ENCODE data around the gene ALCAM.
"Not testable (repeated sequence)": the region's sequence is repeated elsewhere in the genome, so short reads cannot be mapped to it uniquely, and the experiment has no call there.

The ALCAM gene

DNA sequence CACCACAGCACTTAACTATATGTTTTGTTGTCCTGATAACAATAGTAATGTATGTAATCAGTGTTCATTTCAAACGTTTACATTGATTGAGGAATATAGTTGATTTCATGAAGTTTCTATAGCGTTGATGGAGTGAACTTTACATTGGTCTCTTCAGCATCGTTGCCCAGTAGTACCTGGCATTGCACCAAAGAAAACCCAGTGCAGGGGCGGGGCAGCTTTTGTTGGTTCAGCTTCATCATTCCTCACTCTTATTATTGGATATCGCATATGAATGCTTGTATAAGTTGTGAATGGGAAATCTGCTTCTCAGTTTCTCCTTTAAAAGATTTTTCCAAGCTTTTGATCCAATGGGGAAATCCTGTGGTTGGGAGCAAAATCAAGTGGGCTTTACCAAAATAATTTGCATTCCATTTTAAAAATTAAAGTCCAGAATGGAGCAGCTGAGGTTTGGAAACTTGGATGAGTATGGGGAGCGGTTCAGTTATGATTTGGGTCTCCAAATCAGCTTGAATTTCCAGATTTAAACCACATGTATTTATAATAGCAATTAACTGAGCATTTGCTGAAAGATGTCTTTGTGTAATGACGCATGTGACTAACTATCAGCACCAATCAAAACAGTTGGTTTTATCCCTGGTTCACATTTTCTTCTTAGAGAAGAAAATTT, 213.7 kb downstream of the ALCAM start:
- no peak for DNase-seq

GRCh38 chr3:105582015-105582414, 215.3 kb downstream of the ALCAM start:
- no peak for DNase-seq

- DNase-seq: peak in 1 of 56 donors; percentile 16
Measured at GRCh38 chr3:105584003-105584790, 217.5 kb downstream of the ALCAM start.

- no peak for DNase-seq
Measured at GRCh38 chr3:105593315-105593714, 226.6 kb downstream of the ALCAM start.

DNA sequence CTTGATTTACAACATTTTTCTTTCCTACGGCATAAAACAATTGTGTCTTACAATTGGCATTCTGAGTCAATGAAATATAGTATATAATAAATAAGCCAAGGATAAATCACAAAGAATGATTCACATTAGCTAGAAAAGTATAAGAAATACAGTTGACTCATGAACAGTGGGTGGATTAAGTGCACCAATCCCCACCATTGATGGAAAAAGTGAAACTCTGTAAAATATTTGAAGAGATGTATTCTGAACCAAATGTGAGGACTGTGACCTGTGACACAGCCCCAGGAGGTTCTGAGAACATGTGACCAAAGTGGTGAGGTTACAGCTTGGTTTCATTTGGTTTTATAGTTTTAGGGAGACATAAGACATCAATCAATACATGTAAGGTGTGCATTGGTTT, 227.5 kb downstream of the ALCAM start:
- DNase-seq: no peak

GRCh38 chr3:105598042-105598796, 231.5 kb downstream of the ALCAM start:
- no peak for DNase-seq

DNA sequence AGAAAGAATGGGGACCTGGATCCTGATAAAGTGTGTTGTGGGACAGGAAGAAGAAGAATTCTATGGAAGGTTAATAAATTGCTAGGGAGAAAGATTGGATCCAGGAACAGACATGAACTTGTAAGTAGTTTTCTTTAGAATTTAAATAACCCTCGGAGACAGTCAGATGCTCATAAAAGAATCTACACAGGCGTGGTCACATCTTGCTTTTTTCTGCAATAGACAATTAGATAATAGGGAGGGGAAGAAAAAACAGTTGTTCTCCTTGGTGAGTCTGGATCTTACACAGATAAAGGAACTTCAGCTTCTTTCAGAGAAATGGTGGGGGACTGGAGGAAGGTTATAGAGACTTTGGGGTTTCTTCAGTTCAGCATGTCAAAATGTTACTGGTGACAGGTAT, 232.6 kb downstream of the ALCAM start:
- DNase-seq: no peak

GRCh38 chr3:105601756-105602155, 235.0 kb downstream of the ALCAM start:
- DNase-seq: not testable (repeated sequence)

GRCh38 chr3:105602286-105602685, 235.6 kb downstream of the ALCAM start:
- DNase-seq: not testable (repeated sequence)

DNA sequence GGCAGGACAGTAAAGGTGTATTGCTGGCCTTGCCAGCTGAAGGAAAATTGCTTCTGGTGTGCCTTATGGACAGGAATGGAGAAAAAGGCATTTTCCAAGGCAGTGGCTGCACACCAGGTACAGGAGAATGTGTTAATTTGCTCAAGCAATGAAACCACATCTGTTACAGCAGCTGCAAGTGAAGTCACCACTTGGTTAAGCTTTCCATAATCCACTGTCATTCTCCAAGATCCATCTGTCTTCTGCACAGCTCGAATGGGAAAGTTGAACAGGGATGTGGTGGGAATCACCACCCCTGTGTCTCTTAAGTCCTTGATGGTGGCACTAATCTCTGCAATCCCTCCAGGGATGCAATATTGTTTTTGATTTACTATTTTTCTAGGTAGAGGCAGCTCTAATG, 236.8 kb downstream of the ALCAM start:
- DNase-seq: not testable (repeated sequence)

GRCh38 chr3:105606016-105606415, 239.3 kb downstream of the ALCAM start:
- DNase-seq: no peak

- DNase-seq: no peak
Measured at GRCh38 chr3:105608623-105609022, 241.9 kb downstream of the ALCAM start.

DNA sequence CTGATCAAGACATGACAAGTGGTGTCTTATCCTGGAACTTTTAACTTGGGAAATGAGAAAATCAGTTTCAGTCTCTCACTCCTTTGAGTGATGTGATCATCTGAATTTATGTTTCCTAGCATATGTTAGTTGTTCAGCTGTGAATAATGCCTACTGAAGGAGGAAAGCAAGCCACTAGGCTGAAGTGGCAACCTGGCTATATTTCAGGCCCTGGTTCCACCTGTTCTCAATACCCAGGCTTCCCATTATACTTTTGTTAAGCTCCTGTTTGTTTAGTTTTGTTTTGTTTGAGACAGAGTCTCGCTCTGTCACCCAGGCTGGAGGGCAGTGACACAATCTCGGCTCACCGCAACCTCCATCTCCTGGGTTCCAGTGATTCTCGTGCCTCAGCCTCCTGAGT, 243.8 kb downstream of the ALCAM start:
- no peak for DNase-seq

GRCh38 chr3:105611304-105612192, 244.8 kb downstream of the ALCAM start:
- no peak for DNase-seq

GRCh38 chr3:105613120-105613519, 246.4 kb downstream of the ALCAM start:
- no peak for DNase-seq

- no peak for DNase-seq
Measured at GRCh38 chr3:105614288-105615030, 247.8 kb downstream of the ALCAM start.

- no peak for DNase-seq
Measured at GRCh38 chr3:105615814-105616213, 249.1 kb downstream of the ALCAM start.

DNA sequence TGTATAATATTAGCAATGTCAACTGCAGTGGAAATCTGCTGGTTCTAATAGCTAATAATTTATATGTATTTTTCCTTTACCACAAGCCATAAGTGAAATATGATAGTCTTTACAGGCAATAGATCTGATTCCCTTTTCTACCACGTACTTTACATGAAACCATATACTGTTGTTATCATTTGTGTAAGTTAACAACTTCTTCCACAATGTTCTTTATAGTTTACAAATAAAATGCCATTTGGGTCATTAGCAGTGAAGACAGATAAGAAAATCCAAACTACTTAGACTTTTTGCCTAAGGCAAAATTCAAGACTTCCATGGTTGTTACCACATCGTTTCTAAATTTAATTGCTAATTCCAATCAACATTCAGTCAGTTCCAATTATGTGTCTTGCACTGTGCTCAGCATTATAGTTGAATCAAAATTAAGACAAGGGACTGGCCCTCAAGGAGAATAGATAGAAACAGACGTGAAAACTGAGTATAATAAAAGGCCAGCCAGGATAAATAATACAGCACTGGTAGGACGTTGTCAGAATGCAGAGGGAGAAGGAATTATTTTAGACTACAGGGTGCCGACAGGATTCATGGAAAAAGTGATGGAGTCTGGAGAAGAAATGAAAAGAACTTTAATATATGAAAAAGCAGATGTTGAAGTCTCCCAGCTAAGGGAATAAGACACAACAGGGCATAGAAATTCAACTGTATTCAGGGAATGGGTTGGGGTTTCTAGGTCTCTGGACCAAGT, 249.8 kb downstream of the ALCAM start:
- DNase-seq: no peak

- peak in 1 of 56 donors; percentile 12 for DNase-seq
Measured at GRCh38 chr3:105618556-105618955, 251.8 kb downstream of the ALCAM start.

- no peak for DNase-seq
Measured at GRCh38 chr3:105619651-105620050, 252.9 kb downstream of the ALCAM start.

Measured in amygdala (tissue), 56 donors.